ENCODE data around the gene DNAJC6. TPM values are rescaled to one million over a fixed set of nuclear protein-coding genes. Genes with fewer than 3 reads are reported as not detected.

The DNAJC6 gene
- total RNA-seq, 4 donors from 2014 or later = 2.8 to 9.2 (median 5.3) TPM

- no peak for TF ChIP-seq POLR2A (IDR thresholded peaks at IDR 0.05)
- TF ChIP-seq, protein P1, sequence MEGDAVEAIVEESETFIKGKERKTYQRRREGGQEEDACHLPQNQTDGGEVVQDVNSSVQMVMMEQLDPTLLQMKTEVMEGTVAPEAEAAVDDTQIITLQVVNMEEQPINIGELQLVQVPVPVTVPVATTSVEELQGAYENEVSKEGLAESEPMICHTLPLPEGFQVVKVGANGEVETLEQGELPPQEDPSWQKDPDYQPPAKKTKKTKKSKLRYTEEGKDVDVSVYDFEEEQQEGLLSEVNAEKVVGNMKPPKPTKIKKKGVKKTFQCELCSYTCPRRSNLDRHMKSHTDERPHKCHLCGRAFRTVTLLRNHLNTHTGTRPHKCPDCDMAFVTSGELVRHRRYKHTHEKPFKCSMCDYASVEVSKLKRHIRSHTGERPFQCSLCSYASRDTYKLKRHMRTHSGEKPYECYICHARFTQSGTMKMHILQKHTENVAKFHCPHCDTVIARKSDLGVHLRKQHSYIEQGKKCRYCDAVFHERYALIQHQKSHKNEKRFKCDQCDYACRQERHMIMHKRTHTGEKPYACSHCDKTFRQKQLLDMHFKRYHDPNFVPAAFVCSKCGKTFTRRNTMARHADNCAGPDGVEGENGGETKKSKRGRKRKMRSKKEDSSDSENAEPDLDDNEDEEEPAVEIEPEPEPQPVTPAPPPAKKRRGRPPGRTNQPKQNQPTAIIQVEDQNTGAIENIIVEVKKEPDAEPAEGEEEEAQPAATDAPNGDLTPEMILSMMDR (IDR thresholded peaks at IDR 0.05) = no peak
- intact Hi-C loops (cut with DNase I) = no loop called here
- Histone ChIP-seq H3K9me3 (no peaks in the 10 kb centered on the region), H3K4me1 (peaks cover 28 to 32% of the 10 kb centered on the region in 2 donors), H3K27ac (no peak overlapping the region), H3K36me3 (peaks cover 13 to 19% of the 10 kb centered on the region in 2 donors), H3K27me3 (no peaks in the 10 kb centered on the region), H3K4me3 (replicated peaks in 1 of 3) (no peak overlapping the region)
- WGBS, 2 donors = 92 to 95% methylated on average over 2 of the region's 2 CpGs
- DNase-seq = no peak
Observed at GRCh38 chr1:65423884-65424572, 114.7 kb downstream of the DNAJC6 start.

- WGBS, 2 donors = 71 to 73% methylated on average over 1 of the region's 1 CpG
- H3K27me3 ChIP-seq = no peaks in the 10 kb centered on the region
- H3K4me3 ChIP-seq (replicated peaks in 1 of 3) = no peak overlapping the region
- peaks cover 23 to 32% of the 10 kb centered on the region in 2 donors for H3K4me1 ChIP-seq
- no peak overlapping the region for H3K27ac ChIP-seq
- TF ChIP-seq, protein P1 (IDR thresholded peaks at IDR 0.05) = no peak
- no peak for TF ChIP-seq POLR2A (IDR thresholded peaks at IDR 0.05)
- no peaks in the 10 kb centered on the region for H3K9me3 ChIP-seq
- peaks cover 13 to 19% of the 10 kb centered on the region in 2 donors for H3K36me3 ChIP-seq
- DNase-seq = no peak
- intact Hi-C loops (cut with DNase I) = no loop called here
Observed at GRCh38 chr1:65424573-65424889, 115.2 kb downstream of the DNAJC6 start.

GRCh38 chr1:65425006-65425405 is 115.7 kb downstream of the DNAJC6 start:
- Histone ChIP-seq H3K36me3 (peaks cover 13 to 19% of the 10 kb centered on the region in 2 donors), H3K9me3 (no peaks in the 10 kb centered on the region), H3K27ac (no peak overlapping the region), H3K4me3 (replicated peaks in 1 of 3) (no peak overlapping the region), H3K27me3 (no peaks in the 10 kb centered on the region), H3K4me1 (peaks cover 20 to 34% of the 10 kb centered on the region in 2 donors)
- WGBS, 2 donors = 93 to 95% methylated on average over 2 of the region's 2 CpGs
- TF ChIP-seq, protein P1 (IDR thresholded peaks at IDR 0.05) = no peak
- no peak for TF ChIP-seq POLR2A (IDR thresholded peaks at IDR 0.05)
- DNase-seq = no peak
- intact Hi-C loops (cut with DNase I) = no loop called here

DNA sequence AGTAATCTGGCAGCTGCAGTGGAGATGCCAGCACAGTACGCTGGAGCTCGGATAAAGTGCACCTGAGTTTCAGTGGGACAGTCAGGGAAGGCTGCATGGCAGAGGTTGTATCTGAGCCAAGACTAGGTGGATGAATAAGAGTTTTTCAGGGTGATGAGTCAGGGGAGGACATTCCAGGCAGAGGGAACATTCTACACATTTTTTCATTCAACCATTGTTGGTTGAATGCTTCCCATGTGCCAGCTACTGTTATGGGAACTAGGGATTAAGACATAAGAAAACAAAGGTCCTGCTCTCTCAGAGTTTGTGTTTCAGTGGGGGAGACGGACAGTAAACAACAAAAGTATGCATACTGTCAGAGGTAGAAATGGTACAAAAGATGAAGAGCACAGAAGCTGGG is 116.4 kb downstream of the DNAJC6 start:
- Histone ChIP-seq H3K4me1 (peaks cover 20 to 41% of the 10 kb centered on the region in 2 donors), H3K27ac (no peak overlapping the region), H3K36me3 (peaks cover 13 to 19% of the 10 kb centered on the region in 2 donors), H3K9me3 (no peaks in the 10 kb centered on the region), H3K4me3 (replicated peaks in 1 of 3) (no peak overlapping the region), H3K27me3 (no peaks in the 10 kb centered on the region)
- intact Hi-C loops (cut with DNase I) = no loop called here
- TF ChIP-seq, protein P1 (IDR thresholded peaks at IDR 0.05) = no peak
- TF ChIP-seq POLR2A (IDR thresholded peaks at IDR 0.05) = no peak
- 98 to 99% methylated on average over 3 of the region's 3 CpGs for WGBS, 2 donors
- no peak for DNase-seq

GRCh38 chr1:65429078-65429477 is 119.7 kb downstream of the DNAJC6 start:
- H3K36me3 ChIP-seq = peaks cover 13 to 24% of the 10 kb centered on the region in 2 donors
- no peaks in the 10 kb centered on the region for H3K9me3 ChIP-seq

More at GRCh38 chr1:65429078-65429477, 119.7 kb downstream of the DNAJC6 start:
- Histone ChIP-seq H3K27me3 (no peaks in the 10 kb centered on the region), H3K27ac (peak overlapping the region in 2 of 3 donors; percentile 63 to 67), H3K4me3 (replicated peaks in 1 of 3) (no peak overlapping the region), H3K4me1 (peaks cover 0 to 28% of the 10 kb centered on the region in 2 donors)
- no peak for TF ChIP-seq POLR2A (IDR thresholded peaks at IDR 0.05)
- TF ChIP-seq, protein P1 (IDR thresholded peaks at IDR 0.05) = no peak
- 89 to 95% methylated on average over 2 of the region's 2 CpGs for WGBS, 2 donors
- no peak for DNase-seq
- intact Hi-C loops (cut with DNase I) = no loop called here

Data from thyroid gland (tissue), 4 donors.